ENCODE results near the gene VSIG10. TPM values are rescaled to one million over a fixed set of nuclear protein-coding genes. Genes with fewer than 3 reads are reported as not detected.

Gene VSIG10
- polyA plus RNA-seq, 3 donors, result 1.5 to 2.3 (median 1.5) TPM

- H3K9me3 ChIP-seq (replicated peaks in 1 of 2; ENCODE audit: control insufficient read depth in 1 of 2, insufficient read depth in 1 of 2, low read length in 2 of 2), result no peaks in the 10 kb centered on the region
- peak within 1 kb of the TSS; percentile 77 for H3K9ac ChIP-seq (ENCODE audit: insufficient read depth, low read length, poor library complexity, severe bottlenecking)
- H2AFZ ChIP-seq (ENCODE audit: insufficient read depth, low read depth, low read length, poor library complexity, severe bottlenecking), result peak within 1 kb of the TSS; percentile 95
- H3K4me3 ChIP-seq (replicated peaks in 1 of 3; ENCODE audit: low read depth in 2 of 3, low read length in 3 of 3), result peak within 1 kb of the TSS; percentile 95 to 99 (median 96)
- no peaks in the 10 kb centered on the region for H3K36me3 ChIP-seq (replicated peaks in 1 of 2; ENCODE audit: control insufficient read depth in 1 of 2, insufficient read depth in 2 of 2, low read length in 2 of 2)
- DNase-seq, result peak in 1 of 3 donors; percentile 19
- Mint-ChIP-seq H3K4me3 (peak within 1 kb of the TSS; percentile 96 to 99), H3K36me3 (peaks cover 0 to 10% of the 10 kb centered on the region in 2 donors), H3K27me3 (ENCODE audit: low read depth in 3 of 3) (peaks cover 5 to 10% (median 6%) of the 10 kb centered on the region in 3 donors), H3K27ac (peak within 1 kb of the TSS; percentile 66 to 96 (median 90)), H3K9me3 (no peaks in the 10 kb centered on the region), H3K4me1 (peaks cover 52% of the 10 kb centered on the region)
- peaks cover 50 to 57% of the 10 kb centered on the region in 2 donors for H3K4me1 ChIP-seq (ENCODE audit: control insufficient read depth in 1 of 2, insufficient read depth in 2 of 2, low read length in 2 of 2)
- no peak for TF ChIP-seq CTCF (IDR thresholded peaks at IDR 0.05)
- H3K27ac ChIP-seq (ENCODE audit: low read depth in 1 of 2, low read length in 2 of 2), result peak within 1 kb of the TSS; percentile 58 to 84
- under 1% methylated on average over 55 of the region's 76 CpGs for WGBS (ENCODE audit: insufficient coverage)
- peaks cover 47% of the 10 kb centered on the region for H3K79me2 ChIP-seq (ENCODE audit: insufficient read depth, low read length)
- H3K27me3 ChIP-seq (ENCODE audit: control insufficient read depth in 2 of 2, insufficient read depth in 2 of 2, low read length in 2 of 2), result no peaks in the 10 kb centered on the region
- peak within 1 kb of the TSS; percentile 99 for H3K4me2 ChIP-seq (replicated peaks; ENCODE audit: extremely low read depth, low read length, poor library complexity, severe bottlenecking)
- intact Hi-C loops (cut with micrococcal nuclease), result loop anchor here (5.0 to 10.0 kb wide), 2 partner anchors 44 to 314 kb away; partner anchors contain the start of genes RFC5 (in 2 of the 2), SUDS3 (in 1 of the 2) and TAOK3 (in 1 of the 2)
- H4K20me1 ChIP-seq (ENCODE audit: insufficient read depth, low read length), result peaks cover under 1% of the 10 kb centered on the region
Observed at GRCh38 chr12:118061011-118061872, 42.6 kb downstream of the VSIG10 start, which contains the start of gene WSB2. TSS of gene WSB2 (minus strand) at chr12:118061179. CDS start at chr12:118061048, 131 bp downstream.

- Histone ChIP-seq H2AFZ (ENCODE audit: insufficient read depth, low read depth, low read length, poor library complexity, severe bottlenecking) (peak overlapping the region; percentile 94), H3K4me1 (ENCODE audit: control insufficient read depth in 1 of 2, insufficient read depth in 2 of 2, low read length in 2 of 2) (peaks cover 46 to 50% of the 10 kb centered on the region in 2 donors), H3K4me3 (replicated peaks in 1 of 3; ENCODE audit: low read depth in 2 of 3, low read length in 3 of 3) (peak overlapping the region; percentile 95 to 99 (median 96)), H3K4me2 (replicated peaks; ENCODE audit: extremely low read depth, low read length, poor library complexity, severe bottlenecking) (peak overlapping the region; percentile 93), H4K20me1 (ENCODE audit: insufficient read depth, low read length) (peaks cover 4% of the 10 kb centered on the region), H3K9ac (ENCODE audit: insufficient read depth, low read length, poor library complexity, severe bottlenecking) (peak overlapping the region; percentile 76), H3K27me3 (ENCODE audit: control insufficient read depth in 2 of 2, insufficient read depth in 2 of 2, low read length in 2 of 2) (no peaks in the 10 kb centered on the region), H3K27ac (ENCODE audit: low read depth in 1 of 2, low read length in 2 of 2) (peak overlapping the region; percentile 53 to 84), H3K79me2 (ENCODE audit: insufficient read depth, low read length) (peaks cover 49% of the 10 kb centered on the region), H3K36me3 (replicated peaks in 1 of 2; ENCODE audit: control insufficient read depth in 1 of 2, insufficient read depth in 2 of 2, low read length in 2 of 2) (no peaks in the 10 kb centered on the region), H3K9me3 (replicated peaks in 1 of 2; ENCODE audit: control insufficient read depth in 1 of 2, insufficient read depth in 1 of 2, low read length in 2 of 2) (no peaks in the 10 kb centered on the region)
- peaks cover 0 to 10% of the 10 kb centered on the region in 2 donors for H3K36me3 Mint-ChIP-seq
- TF ChIP-seq CTCF (IDR thresholded peaks at IDR 0.05), result no peak
- intact Hi-C loops (cut with micrococcal nuclease), result loop anchor here (5.0 to 10.0 kb wide), 2 partner anchors 43 to 314 kb away; partner anchors contain the start of genes RFC5 (in 2 of the 2), SUDS3 (in 1 of the 2) and TAOK3 (in 1 of the 2)
- peak in 1 of 3 donors; percentile 27 for DNase-seq
- H3K4me1 Mint-ChIP-seq, result peaks cover 47% of the 10 kb centered on the region
- no peaks in the 10 kb centered on the region for H3K9me3 Mint-ChIP-seq
- peaks cover 5 to 10% (median 6%) of the 10 kb centered on the region in 3 donors for H3K27me3 Mint-ChIP-seq (ENCODE audit: low read depth in 3 of 3)
- WGBS (ENCODE audit: insufficient coverage), result 0% methylated on average over 29 of the region's 46 CpGs
- H3K4me3 Mint-ChIP-seq, result peak overlapping the region; percentile 83 to 84
- H3K27ac Mint-ChIP-seq, result peak overlapping the region in 6 of 7 donors; percentile 72 to 85 (median 79)
Observed at GRCh38 chr12:118060301-118061010, 43.4 kb downstream of the VSIG10 start.

Measured in CD14-positive monocyte (primary cell).